ENCODE measurements around the gene ELN.

DNA sequence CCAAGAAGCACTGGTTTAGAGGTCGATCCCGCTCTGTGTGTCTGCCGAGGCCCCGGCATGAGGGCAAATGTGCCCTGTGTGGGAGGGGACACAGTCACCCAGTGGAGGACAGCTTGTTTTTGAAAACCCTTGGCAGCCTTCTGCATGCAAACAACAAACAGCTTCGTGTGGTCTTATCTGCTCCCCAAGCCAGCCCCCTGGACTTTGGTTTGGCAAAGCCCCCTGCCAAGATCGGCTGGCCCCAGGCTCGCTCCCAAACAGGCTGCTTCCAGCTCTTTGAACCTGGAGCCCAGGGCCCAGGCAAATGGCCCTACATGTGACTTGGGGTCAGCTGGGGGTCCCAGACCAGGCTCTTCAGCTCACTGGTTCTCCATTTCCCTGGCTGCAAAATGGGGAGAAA, 2.9 kb downstream of the ELN start:
- TF ChIP-seq, protein P1, sequence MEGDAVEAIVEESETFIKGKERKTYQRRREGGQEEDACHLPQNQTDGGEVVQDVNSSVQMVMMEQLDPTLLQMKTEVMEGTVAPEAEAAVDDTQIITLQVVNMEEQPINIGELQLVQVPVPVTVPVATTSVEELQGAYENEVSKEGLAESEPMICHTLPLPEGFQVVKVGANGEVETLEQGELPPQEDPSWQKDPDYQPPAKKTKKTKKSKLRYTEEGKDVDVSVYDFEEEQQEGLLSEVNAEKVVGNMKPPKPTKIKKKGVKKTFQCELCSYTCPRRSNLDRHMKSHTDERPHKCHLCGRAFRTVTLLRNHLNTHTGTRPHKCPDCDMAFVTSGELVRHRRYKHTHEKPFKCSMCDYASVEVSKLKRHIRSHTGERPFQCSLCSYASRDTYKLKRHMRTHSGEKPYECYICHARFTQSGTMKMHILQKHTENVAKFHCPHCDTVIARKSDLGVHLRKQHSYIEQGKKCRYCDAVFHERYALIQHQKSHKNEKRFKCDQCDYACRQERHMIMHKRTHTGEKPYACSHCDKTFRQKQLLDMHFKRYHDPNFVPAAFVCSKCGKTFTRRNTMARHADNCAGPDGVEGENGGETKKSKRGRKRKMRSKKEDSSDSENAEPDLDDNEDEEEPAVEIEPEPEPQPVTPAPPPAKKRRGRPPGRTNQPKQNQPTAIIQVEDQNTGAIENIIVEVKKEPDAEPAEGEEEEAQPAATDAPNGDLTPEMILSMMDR (conservative IDR thresholded peaks at IDR 0.05 in 1 of 2, IDR thresholded peaks at IDR 0.05 in 1 of 2; ENCODE audit: low read depth in 1 of 2, low read length in 2 of 2), result no peak
- TF ChIP-seq EZH2 (IDR thresholded peaks at IDR 0.05; ENCODE audit: low read length, missing control alignments), result no peak

All from fibroblast of lung (primary cell).